Measurements from ENCODE around the gene TSHZ3.

DNA sequence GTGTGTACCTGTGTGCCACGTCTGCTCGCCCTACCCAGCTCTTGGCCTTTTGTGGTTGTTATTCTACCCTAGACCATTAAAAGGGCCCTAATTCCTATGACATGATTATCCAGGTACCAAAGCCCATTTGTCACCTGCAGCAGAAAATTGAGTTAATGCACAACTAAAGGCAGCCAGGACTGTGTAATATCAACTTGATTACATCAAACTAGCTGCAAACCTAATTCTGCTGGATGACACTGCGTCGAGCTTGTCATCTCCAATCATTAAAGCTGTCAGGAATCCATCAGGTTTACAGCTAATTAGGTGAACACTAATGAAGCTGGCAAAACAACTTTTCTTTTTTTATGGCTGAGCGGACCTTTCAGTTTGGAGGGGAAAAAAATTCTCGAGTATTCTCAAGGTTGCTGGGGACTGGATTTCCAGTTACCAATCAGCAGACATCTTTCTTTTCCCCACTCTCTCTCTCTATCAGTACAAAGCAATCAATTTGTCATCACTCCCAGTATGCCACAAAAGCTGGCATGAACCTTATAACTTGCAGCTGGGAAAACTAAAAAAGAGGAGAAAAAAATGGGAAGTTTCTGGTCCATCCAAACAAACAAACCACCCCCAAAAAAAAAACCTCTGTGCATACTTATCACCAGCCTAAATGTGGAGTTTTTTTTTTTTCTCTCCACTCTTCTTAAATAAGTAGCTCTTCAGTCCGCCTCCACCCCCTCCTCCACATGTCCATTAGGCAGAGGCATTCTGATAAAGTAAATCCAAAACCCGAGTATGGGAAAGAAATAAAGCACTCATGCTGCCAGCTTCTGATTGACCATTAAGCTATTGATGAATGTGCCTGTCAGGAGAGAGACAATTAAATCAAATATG, 2.8 kb downstream of the TSHZ3 start:
- no peak for TF ChIP-seq POLR2A (IDR thresholded peaks at IDR 0.05)
- TF ChIP-seq, protein P1, sequence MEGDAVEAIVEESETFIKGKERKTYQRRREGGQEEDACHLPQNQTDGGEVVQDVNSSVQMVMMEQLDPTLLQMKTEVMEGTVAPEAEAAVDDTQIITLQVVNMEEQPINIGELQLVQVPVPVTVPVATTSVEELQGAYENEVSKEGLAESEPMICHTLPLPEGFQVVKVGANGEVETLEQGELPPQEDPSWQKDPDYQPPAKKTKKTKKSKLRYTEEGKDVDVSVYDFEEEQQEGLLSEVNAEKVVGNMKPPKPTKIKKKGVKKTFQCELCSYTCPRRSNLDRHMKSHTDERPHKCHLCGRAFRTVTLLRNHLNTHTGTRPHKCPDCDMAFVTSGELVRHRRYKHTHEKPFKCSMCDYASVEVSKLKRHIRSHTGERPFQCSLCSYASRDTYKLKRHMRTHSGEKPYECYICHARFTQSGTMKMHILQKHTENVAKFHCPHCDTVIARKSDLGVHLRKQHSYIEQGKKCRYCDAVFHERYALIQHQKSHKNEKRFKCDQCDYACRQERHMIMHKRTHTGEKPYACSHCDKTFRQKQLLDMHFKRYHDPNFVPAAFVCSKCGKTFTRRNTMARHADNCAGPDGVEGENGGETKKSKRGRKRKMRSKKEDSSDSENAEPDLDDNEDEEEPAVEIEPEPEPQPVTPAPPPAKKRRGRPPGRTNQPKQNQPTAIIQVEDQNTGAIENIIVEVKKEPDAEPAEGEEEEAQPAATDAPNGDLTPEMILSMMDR (IDR thresholded peaks at IDR 0.05) = no peak

Data from esophagus squamous epithelium (tissue), 4 donors.